HEK293T (cell line): ENCODE results near the gene YWHAQ.

Source experiments
- CTBP1 ChIP-seq: fragments of 450-650 bp; IDR thresholded peaks from 2 replicates; pipeline ENCODE4 v1.6.1; 2016; ENCODE audit warnings: borderline replicate concordance
- SUZ12 ChIP-seq: fragments of 450-650 bp; IDR thresholded peaks from 2 replicates; pipeline ENCODE4 v1.6.1; 2016; ENCODE audit warnings: mild to moderate bottlenecking

- no peak for TF ChIP-seq CTBP1
- no peak for TF ChIP-seq SUZ12
Measured at GRCh38 chr2:9555297-9556120, 75.3 kb downstream of the YWHAQ start, which contains the start of gene ADAM17.
